ENCODE results near the gene ATP10B. TPM values are rescaled to one million over a fixed set of nuclear protein-coding genes. Genes with fewer than 3 reads are reported as not detected.

ATP10B gene
- total RNA-seq, 6 experiments from 2014 or later = not detected

DNA sequence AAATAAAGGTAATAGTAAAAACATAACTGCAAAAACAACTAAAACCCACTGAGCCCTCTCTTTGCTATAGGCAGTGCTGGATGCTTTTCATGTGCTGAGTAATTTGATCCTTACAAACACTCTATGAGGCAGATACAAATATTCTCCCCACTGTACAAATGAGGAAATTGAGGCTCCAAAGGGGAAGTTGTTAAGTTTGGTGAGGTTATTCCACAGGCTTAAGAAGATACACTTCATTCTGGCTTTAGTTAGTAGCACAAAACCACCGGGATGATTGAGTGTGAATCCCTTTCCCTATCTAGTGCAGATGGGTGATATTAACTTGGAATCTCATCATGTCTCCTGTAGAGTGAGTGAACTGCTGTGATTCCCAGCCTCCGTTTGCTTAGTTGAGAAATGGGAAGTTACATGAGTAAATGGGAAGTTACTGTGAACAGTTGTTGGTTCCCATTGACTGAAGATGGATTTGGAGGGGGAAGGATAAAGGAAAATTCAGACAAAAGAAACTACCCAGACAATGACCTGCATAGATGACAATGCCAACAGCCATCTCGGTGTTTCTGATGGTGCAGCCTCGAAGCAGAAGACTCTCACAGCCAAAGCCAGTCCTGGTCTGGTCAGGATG, 208.3 kb downstream of the ATP10B start:
- no peak for DNase-seq
- H3K9me3 Mint-ChIP-seq = peaks cover 10% of the 10 kb centered on the region
- no peaks in the 10 kb centered on the region for H3K36me3 Mint-ChIP-seq (ENCODE audit: low read depth)
- H3K27me3 Mint-ChIP-seq (ENCODE audit: insufficient read depth) = peaks cover 2% of the 10 kb centered on the region; the same call in 1 of the 2 replicates
- TF ChIP-seq, protein P1, sequence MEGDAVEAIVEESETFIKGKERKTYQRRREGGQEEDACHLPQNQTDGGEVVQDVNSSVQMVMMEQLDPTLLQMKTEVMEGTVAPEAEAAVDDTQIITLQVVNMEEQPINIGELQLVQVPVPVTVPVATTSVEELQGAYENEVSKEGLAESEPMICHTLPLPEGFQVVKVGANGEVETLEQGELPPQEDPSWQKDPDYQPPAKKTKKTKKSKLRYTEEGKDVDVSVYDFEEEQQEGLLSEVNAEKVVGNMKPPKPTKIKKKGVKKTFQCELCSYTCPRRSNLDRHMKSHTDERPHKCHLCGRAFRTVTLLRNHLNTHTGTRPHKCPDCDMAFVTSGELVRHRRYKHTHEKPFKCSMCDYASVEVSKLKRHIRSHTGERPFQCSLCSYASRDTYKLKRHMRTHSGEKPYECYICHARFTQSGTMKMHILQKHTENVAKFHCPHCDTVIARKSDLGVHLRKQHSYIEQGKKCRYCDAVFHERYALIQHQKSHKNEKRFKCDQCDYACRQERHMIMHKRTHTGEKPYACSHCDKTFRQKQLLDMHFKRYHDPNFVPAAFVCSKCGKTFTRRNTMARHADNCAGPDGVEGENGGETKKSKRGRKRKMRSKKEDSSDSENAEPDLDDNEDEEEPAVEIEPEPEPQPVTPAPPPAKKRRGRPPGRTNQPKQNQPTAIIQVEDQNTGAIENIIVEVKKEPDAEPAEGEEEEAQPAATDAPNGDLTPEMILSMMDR (IDR thresholded peaks at IDR 0.05) = no peak
- H3K27ac Mint-ChIP-seq = no peak overlapping the region
- no peak overlapping the region for H3K4me3 Mint-ChIP-seq
- H3K4me1 Mint-ChIP-seq (ENCODE audit: low read depth) = no peaks in the 10 kb centered on the region

DNA sequence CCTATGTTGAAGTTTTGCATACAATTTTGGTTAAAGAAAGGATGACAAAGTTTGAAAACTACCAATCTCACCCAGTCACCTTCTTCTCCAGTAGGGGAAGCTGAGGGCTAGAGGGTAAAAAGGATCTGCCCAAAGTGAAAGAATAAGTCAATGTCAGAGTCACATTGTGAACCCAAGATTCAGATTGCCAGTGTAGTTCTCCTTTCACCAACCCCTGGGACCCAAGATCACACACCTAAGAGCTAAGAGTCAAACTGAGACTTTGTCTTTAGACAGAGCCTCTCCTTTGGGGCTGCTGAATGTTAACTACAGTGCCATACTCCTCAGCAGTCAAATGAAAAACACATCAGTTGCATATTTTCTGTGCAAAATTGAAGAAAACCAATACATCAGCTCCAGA, 210.6 kb downstream of the ATP10B start:
- Mint-ChIP-seq H3K9me3 (peaks cover 19% of the 10 kb centered on the region), H3K4me3 (no peak overlapping the region), H3K27me3 (ENCODE audit: insufficient read depth) (no peaks in the 10 kb centered on the region), H3K27ac (no peak overlapping the region), H3K36me3 (ENCODE audit: low read depth) (no peaks in the 10 kb centered on the region), H3K4me1 (ENCODE audit: low read depth) (no peaks in the 10 kb centered on the region)
- no peak for DNase-seq
- TF ChIP-seq, protein P1 (IDR thresholded peaks at IDR 0.05) = no peak

DNA sequence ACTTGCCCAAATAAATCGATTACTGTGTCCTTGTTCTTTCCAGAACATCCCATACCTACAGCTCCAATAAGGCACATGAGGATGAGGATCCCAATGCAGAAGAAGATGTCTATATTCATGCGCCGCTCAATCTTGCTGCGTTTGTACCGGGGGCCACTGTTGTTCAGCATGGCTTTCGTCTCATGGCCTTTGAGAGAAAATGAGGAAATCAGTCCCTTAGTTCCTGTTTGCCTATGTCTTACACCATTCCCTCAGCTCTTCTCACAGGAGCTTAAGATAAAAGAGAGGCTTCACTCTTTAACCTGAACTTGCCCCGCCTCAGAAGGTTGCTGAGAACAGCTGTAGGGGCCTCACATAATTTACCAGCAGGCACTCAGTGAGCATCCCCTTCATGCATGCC, 211.6 kb downstream of the ATP10B start:
- DNase-seq = no peak
- Mint-ChIP-seq H3K36me3 (ENCODE audit: low read depth) (no peaks in the 10 kb centered on the region), H3K9me3 (peaks cover 19% of the 10 kb centered on the region), H3K27me3 (ENCODE audit: insufficient read depth) (no peaks in the 10 kb centered on the region), H3K4me1 (ENCODE audit: low read depth) (no peaks in the 10 kb centered on the region), H3K4me3 (no peak overlapping the region), H3K27ac (no peak overlapping the region)
- TF ChIP-seq, protein P1 (IDR thresholded peaks at IDR 0.05) = no peak

DNA sequence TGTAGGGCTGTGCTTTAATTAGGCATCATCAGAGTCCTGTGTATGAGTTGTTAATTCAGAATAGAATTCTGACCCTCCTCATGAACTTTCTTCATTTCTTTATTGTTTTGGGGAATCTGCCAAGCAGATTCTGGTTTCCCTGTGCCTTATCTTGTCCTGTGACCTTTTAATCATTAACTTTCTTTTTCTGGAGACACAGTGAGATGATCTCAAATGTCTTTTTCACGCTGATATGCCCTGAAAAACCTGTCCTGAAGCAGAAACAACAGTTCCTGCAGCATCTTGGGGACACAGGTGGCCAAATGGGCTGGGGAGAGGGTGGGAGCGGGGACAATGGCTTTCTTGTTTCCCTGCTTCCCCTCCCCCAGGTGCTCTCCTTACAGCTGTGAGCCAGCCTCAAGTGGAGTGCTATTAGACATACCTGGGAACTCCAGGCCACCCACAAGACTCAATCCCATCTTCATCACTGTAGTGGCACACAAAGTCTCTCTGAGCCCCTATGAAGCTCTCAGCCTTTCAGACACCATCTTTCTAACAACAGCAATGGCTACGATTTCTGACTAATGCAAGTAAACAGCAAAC, 213.8 kb downstream of the ATP10B start:
- Mint-ChIP-seq H3K4me3 (no peak overlapping the region), H3K36me3 (ENCODE audit: low read depth) (no peaks in the 10 kb centered on the region), H3K9me3 (peaks cover 15% of the 10 kb centered on the region), H3K4me1 (ENCODE audit: low read depth) (no peaks in the 10 kb centered on the region), H3K27me3 (ENCODE audit: insufficient read depth) (no peaks in the 10 kb centered on the region), H3K27ac (no peak overlapping the region)
- TF ChIP-seq, protein P1 (IDR thresholded peaks at IDR 0.05) = no peak
- no peak for DNase-seq

DNA sequence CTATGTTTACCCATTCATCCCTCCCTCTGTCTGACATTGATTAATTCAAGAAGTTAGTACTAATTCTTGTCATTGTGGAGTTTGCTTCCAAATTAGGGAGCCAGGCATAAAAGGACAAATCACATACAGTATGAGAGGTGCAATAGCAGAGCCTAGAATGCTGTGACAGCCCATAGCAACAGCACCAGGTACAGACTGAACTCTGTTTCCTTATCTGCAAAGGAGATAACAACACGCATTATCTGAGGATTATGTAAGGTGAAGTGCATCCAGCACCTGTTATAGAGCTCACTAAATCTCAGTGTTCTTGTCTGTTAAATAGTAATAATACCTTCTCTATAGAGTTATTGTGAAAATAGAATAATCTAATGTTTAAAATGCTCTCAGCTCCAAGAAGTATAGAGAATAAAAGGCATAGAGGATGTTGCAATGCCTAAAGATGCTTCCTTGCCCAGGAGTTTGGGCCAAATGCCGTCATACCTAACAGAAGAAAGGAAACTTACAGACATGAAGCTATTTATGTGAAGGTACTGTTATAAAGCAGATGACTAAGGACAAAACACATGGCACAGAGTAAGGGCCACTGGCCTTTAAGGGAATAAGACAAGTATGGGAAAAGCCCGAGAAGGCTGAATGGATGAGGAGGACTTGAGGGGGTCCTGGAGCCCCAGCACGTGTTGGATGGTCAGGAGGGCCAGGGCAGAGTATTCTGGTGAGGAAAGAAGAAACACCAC, 214.5 kb downstream of the ATP10B start:
- Mint-ChIP-seq H3K27ac (no peak overlapping the region), H3K27me3 (ENCODE audit: insufficient read depth) (no peaks in the 10 kb centered on the region), H3K36me3 (ENCODE audit: low read depth) (no peaks in the 10 kb centered on the region), H3K4me1 (ENCODE audit: low read depth) (no peaks in the 10 kb centered on the region), H3K9me3 (peaks cover 20% of the 10 kb centered on the region), H3K4me3 (no peak overlapping the region)
- no peak for DNase-seq
- TF ChIP-seq, protein P1 (IDR thresholded peaks at IDR 0.05) = no peak

Measured in HFFc6 (cell line).